Epithelial cell of proximal tubule (primary cell): Measurements from ENCODE around the gene MDGA2. TPM values are rescaled to one million over a fixed set of nuclear protein-coding genes. Genes with fewer than 3 reads are reported as not detected.
A peak's percentile ranks its signal among the peaks of the same experiment; 100 is the strongest.

Source experiments
- DNase-seq: peaks from one replicate; pipeline ENCODE4 v3.0.0-alpha.2; 2011; ENCODE audit warnings: low read depth
- H3K4me3 ChIP-seq: 2 replicates; pipeline ENCODE4 v1.5.1; 2011; ENCODE audit warnings: low read depth, mild to moderate bottlenecking, low read length
- total RNA-seq: library from RNA; depleted of rRNA; stranded (reverse); fragments of >200 nt; gene quantifications from 2 replicates; pipeline ENCODE4 v1.2.3, GENCODE V29; 2015
- TF ChIP-seq, protein P1 (sequence below): conservative IDR thresholded peaks from 2 replicates; pipeline ENCODE4 v1.5.1; 2012; ENCODE audit warnings: low read depth, mild to moderate bottlenecking, low read length

The MDGA2 gene
- total RNA-seq, 1 donor from 2014 or later = 0.23 TPM

GRCh38 chr14:47365233-47365632, 310.2 kb downstream of the MDGA2 start:
- TF ChIP-seq, protein P1, sequence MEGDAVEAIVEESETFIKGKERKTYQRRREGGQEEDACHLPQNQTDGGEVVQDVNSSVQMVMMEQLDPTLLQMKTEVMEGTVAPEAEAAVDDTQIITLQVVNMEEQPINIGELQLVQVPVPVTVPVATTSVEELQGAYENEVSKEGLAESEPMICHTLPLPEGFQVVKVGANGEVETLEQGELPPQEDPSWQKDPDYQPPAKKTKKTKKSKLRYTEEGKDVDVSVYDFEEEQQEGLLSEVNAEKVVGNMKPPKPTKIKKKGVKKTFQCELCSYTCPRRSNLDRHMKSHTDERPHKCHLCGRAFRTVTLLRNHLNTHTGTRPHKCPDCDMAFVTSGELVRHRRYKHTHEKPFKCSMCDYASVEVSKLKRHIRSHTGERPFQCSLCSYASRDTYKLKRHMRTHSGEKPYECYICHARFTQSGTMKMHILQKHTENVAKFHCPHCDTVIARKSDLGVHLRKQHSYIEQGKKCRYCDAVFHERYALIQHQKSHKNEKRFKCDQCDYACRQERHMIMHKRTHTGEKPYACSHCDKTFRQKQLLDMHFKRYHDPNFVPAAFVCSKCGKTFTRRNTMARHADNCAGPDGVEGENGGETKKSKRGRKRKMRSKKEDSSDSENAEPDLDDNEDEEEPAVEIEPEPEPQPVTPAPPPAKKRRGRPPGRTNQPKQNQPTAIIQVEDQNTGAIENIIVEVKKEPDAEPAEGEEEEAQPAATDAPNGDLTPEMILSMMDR = no peak

GRCh38 chr14:47353186-47353585, 322.2 kb downstream of the MDGA2 start:
- no peak overlapping the region for H3K4me3 ChIP-seq
- no peak for DNase-seq
- TF ChIP-seq, protein P1 = no peak

More at GRCh38 chr14:47365233-47365632, 310.2 kb downstream of the MDGA2 start:
- no peak for DNase-seq
- no peak overlapping the region for H3K4me3 ChIP-seq

- DNase-seq = no peak
- H3K4me3 ChIP-seq = no peak overlapping the region
- TF ChIP-seq, protein P1 = no peak
Measured at GRCh38 chr14:47346849-47347248, 328.6 kb downstream of the MDGA2 start.

GRCh38 chr14:47345016-47345415, 330.4 kb downstream of the MDGA2 start:
- TF ChIP-seq, protein P1 = no peak
- DNase-seq = no peak
- no peak overlapping the region for H3K4me3 ChIP-seq

DNA sequence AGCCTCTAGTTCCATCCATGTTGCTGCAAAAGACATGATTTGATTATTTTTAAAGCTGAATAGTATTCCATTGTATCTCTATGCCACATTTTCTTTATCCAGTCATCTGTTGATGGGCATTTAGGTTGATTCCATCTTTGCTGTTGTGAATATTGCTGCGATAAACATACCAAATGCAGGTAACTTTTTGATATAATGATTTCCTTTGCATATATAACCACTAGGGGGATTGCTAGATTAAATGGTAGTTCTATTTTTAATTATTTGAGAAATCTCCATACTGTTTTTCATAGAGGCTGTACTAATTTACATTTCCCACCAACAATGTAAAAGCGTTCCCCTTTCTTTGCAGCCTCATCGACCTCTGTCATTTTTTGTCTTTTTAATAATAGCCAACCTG, 342.5 kb downstream of the MDGA2 start:
- TF ChIP-seq, protein P1 = peak; percentile 33
- no peak for DNase-seq
- no peak overlapping the region for H3K4me3 ChIP-seq

DNA sequence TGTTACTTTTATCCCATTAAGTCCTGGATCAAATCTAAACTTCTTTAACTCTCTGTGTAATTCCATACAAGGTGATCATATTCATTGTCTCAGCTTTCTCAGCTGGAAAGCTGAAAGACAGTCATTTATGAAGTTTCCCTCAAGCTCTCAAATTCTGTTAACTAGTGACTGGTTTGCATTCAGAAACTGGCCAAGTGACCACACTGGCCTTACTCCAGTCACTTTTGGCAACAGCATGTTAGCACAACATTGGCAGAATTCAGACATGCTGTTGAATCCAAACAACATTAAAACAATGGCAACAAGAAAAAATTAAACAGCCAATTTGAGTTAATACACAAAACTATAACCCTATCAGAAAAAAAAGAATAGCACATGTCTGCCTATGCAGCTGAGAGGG, 343.3 kb downstream of the MDGA2 start:
- DNase-seq = peak; percentile 12
- TF ChIP-seq, protein P1 = no peak

GRCh38 chr14:47328376-47328775, 347.0 kb downstream of the MDGA2 start:
- TF ChIP-seq, protein P1 = no peak
- no peak overlapping the region for H3K4me3 ChIP-seq
- no peak for DNase-seq

More for the DNA sequence above, 343.3 kb downstream of the MDGA2 start:
- H3K4me3 ChIP-seq = no peak overlapping the region
